HepG2 (cell line): ENCODE data around the gene TRIM2. TPM values are rescaled to one million over a fixed set of nuclear protein-coding genes. Genes with fewer than 3 reads are reported as not detected.
A peak's percentile ranks its signal among the peaks of the same experiment; 100 is the strongest.

ENCODE experiments used
- ATAC-seq: fragments of 200-7000 bp; cut with Tn5 transposase; 3 replicates; pipeline ENCODE4 v1.9.1; 2020; ENCODE audit warnings: mild to moderate bottlenecking, moderate library complexity
- BruUV-seq: library from RNA; stranded (reverse); fragments of 400-500 nt; replicated peaks from 2 replicates; lab custom pipeline; 2021; lab: Mats Ljungman, UMichigan
- CTCF ChIA-PET: fragments of 300-600 bp; formaldehyde crosslinking; extraction: SDS; loops from one replicate; lab custom pipeline; 2021; ENCODE audit warnings: low total read pairs, inconsistent platforms, low intra/inter-chr PET ratio; lab: Yijun Ruan, JAX
- POLR2A ChIA-PET: fragments of 350-600 bp; sonication (Branson Sonifier 250); formaldehyde crosslinking; loops from one replicate; lab custom pipeline; 2020; ENCODE audit warnings: antibody characterized with exemption, inconsistent platforms; lab: Yijun Ruan, JAX
- DNase-seq: peaks from one replicate; pipeline ENCODE4 v3.0.0-alpha.2; 2015; ENCODE audit warnings: low spot score
- FAIRE-seq: peaks from 3 replicates; lab custom pipeline; 2011; peaks lifted over from hg19 to GRCh38; lab: Jason Lieb, UNC
- H2AFZ ChIP-seq: one replicate; pipeline ENCODE4 v1.6.1; 2011; ENCODE audit warnings: low read length, inconsistent platforms
- H3K27ac ChIP-seq: fragments of 300-600 bp; 3 replicates; pipeline ENCODE4 v1.8.0; 2011; ENCODE audit warnings: mixed run types, mild to moderate bottlenecking, mixed read lengths, low read length, inconsistent platforms; ENCODE audit not compliant: insufficient read depth; ENCODE audit errors: extremely low read length
- H3K27me3 ChIP-seq, 2 experiments: fragments of 200-600 bp in 1 of 2; 2 replicates in 1 of 2; 3 replicates in 1 of 2; pipeline versions ENCODE4 v1.6.0 to v1.8.0; 2011; ENCODE audit warnings: low read length in 2 of 2, mild to moderate bottlenecking in 2 of 2, moderate library complexity in 2 of 2, inconsistent platforms in 1 of 2; ENCODE audit not compliant: insufficient read depth in 2 of 2, control insufficient read depth in 1 of 2
- H3K36me3 ChIP-seq, 2 experiments: fragments of 200-600 bp in 1 of 2; replicated peaks in 1 of 2; 2 replicates in 1 of 2; 3 replicates in 1 of 2; pipeline versions ENCODE4 v1.5.1 to v1.8.0; 2011; ENCODE audit warnings: low read length in 2 of 2, inconsistent platforms in 1 of 2; ENCODE audit not compliant: insufficient read depth in 2 of 2, control insufficient read depth in 1 of 2
- H3K4me1 ChIP-seq: 2 replicates; pipeline ENCODE4 v1.5.1; 2012; ENCODE audit warnings: low read length, inconsistent platforms; ENCODE audit not compliant: insufficient read depth
- H3K4me2 ChIP-seq: 2 replicates; pipeline ENCODE4 v1.6.0; 2011; ENCODE audit warnings: low read depth, low read length, inconsistent platforms
- H3K4me3 ChIP-seq, 3 experiments: fragments of 200-600 bp in 1 of 3; sonication (generic), shearing (Covaris generic) in 1 of 3; replicated peaks in 1 of 3; 2 replicates each; pipeline ENCODE4 v1.5.1; 2011 to 2016; ENCODE audit warnings: low read length in 3 of 3, inconsistent platforms in 2 of 3, low read depth in 2 of 3, mild to moderate bottlenecking in 2 of 3, control low read depth in 1 of 3, mixed read lengths in 1 of 3; ENCODE audit not compliant: insufficient read depth in 1 of 3
- H3K79me2 ChIP-seq: one replicate; pipeline ENCODE4 v1.6.1; 2011; ENCODE audit warnings: low read length, inconsistent platforms; ENCODE audit not compliant: insufficient read depth
- H3K9ac ChIP-seq: 2 replicates; pipeline ENCODE4 v1.6.0; 2011; ENCODE audit warnings: mild to moderate bottlenecking, low read depth, low read length, inconsistent platforms; ENCODE audit not compliant: insufficient read depth
- H3K9me3 ChIP-seq: 2 replicates; pipeline ENCODE4 v1.5.1; 2012; ENCODE audit warnings: mild to moderate bottlenecking, low read length
- H4K20me1 ChIP-seq: 2 replicates; pipeline ENCODE4 v1.6.0; 2011; ENCODE audit warnings: inconsistent platforms, mild to moderate bottlenecking, low read length, moderate library complexity; ENCODE audit not compliant: insufficient read depth
- FOXO4 ChIP-seq: sonication (generic); formaldehyde crosslinking; conservative IDR thresholded peaks from 2 replicates; pipeline ENCODE4 v1.8.1; 2023; ENCODE audit warnings: missing genetic modification reagents
- PBX3 ChIP-seq: sonication (generic); formaldehyde crosslinking; IDR thresholded peaks from 2 replicates; pipeline ENCODE4 v1.8.1; 2023; ENCODE audit warnings: missing genetic modification reagents, inconsistent platforms, borderline replicate concordance
- POLR2A ChIP-seq, 2 experiments: IDR thresholded peaks; 2 replicates each; pipeline ENCODE4 v1.6.1; 2011; ENCODE audit warnings: low read depth in 2 of 2, low read length in 2 of 2, mild to moderate bottlenecking in 1 of 2, moderate library complexity in 1 of 2; ENCODE audit not compliant: insufficient read depth in 1 of 2
- SALL1 ChIP-seq: sonication (generic); formaldehyde crosslinking; IDR thresholded peaks from 2 replicates; pipeline ENCODE4 v1.8.0; 2022; ENCODE audit warnings: mild to moderate bottlenecking, missing genetic modification reagents
- SIX1 ChIP-seq: sonication (generic); formaldehyde crosslinking; IDR thresholded peaks from 2 replicates; pipeline ENCODE4 v1.4.0; 2020; ENCODE audit warnings: missing genetic modification reagents, borderline replicate concordance
- ZNF281 ChIP-seq: sonication (generic); formaldehyde crosslinking; IDR thresholded peaks from 2 replicates; pipeline ENCODE4 v1.4.0; 2020; ENCODE audit warnings: missing genetic modification reagents, borderline replicate concordance
- ZNF740 ChIP-seq: sonication (generic); formaldehyde crosslinking; IDR thresholded peaks from 2 replicates; pipeline ENCODE4 v1.4.0; 2020; ENCODE audit warnings: missing genetic modification reagents
- ZNF816 ChIP-seq: sonication (generic); formaldehyde crosslinking; IDR thresholded peaks from 2 replicates; pipeline ENCODE4 v1.8.0; 2022; ENCODE audit warnings: missing genetic modification reagents, mild to moderate bottlenecking, borderline replicate concordance
- WGBS: methylation state at CpG from one replicate; pipeline ENCODE4 v1.1.6; 2017; ENCODE audit warnings: low lambda C conversion rate; 5-methylcytosine and 5-hydroxymethylcytosine counted together
- in situ Hi-C: cut with HindIII; loops from 2 replicates; pipeline ENCODE4 v1.10.0; 2017; ENCODE audit warnings: low pct_unique_long_range_greater_than_20kb; ENCODE audit not compliant: extremely low pct_ligation_motif_present
- intact Hi-C: fragments of 100-400 bp; cut with micrococcal nuclease; formaldehyde crosslinking; loops from one replicate; pipeline ENCODE4 v1.10.0; 2022; ENCODE audit not compliant: unreplicated experiment
- polyA plus RNA-seq, 8 experiments: library from polyadenylated mRNA; depleted of rRNA in 3 of 8; stranded (reverse) in 7 of 8; unstranded in 1 of 8; fragments of >200 nt; fragmentation: Illumina TruSeq in 4 of 8; extraction: Trizol in 4 of 8; gene quantifications; 2 replicates each; pipeline versions ENCODE4 v1.2.1 to v1.2.3, GENCODE V29; 2011 to 2016; ENCODE audit warnings: low read depth in 4 of 8, missing spikeins in 1 of 8, mixed read lengths in 1 of 8; ENCODE audit not compliant: insufficient read depth in 1 of 8
- total RNA-seq, 5 experiments: library from RNA; depleted of rRNA; stranded (reverse); fragments of >200 nt; fragmentation: Illumina TruSeq; extraction: Trizol; gene quantifications; 2 replicates each; pipeline ENCODE4 v1.2.3, GENCODE V29; 2016; ENCODE audit warnings: low read depth in 1 of 5

TRIM2 gene
- total and polyA plus RNA-seq, 2 of the 13 experiments (the other 11 are each of a cell fraction or from before 2014, with no cell fraction given), result 2.1 to 4.2 TPM

GRCh38 chr4:153345012-153345981, 141.1 kb downstream of the TRIM2 start:
- no peaks in the 10 kb centered on the region; a peak in 1 of 5 replicates for H3K27me3 ChIP-seq
- H3K4me3 ChIP-seq, result peak overlapping the region; percentile 79 to 83 (median 81)
- no peaks in the 10 kb centered on the region for H3K36me3 ChIP-seq
- under 1% methylated on average over 29 of the region's 44 CpGs for WGBS
- H3K27ac ChIP-seq, result peak overlapping the region; percentile 72
- H3K4me1 ChIP-seq, result peaks cover 47% of the 10 kb centered on the region
- in situ Hi-C loops (loop anchor here (5.0 kb wide), 1 partner anchor 232 kb away; no protein-coding TSS in a partner anchor), intact Hi-C loops (loop anchor here (2.0 kb wide), 1 partner anchor 122 kb away; the partner anchor contains the start of gene TMEM131L)
- no peaks in the 10 kb centered on the region for H3K9me3 ChIP-seq
- peaks cover 38% of the 10 kb centered on the region for H3K79me2 ChIP-seq
- BruUV-seq, result TSS peak; percentile 73
- DNase-seq (peak; percentile 64), FAIRE-seq (no peak), ATAC-seq (peak; percentile 74)
- POLR2A ChIA-PET, result no interaction called here
- peak overlapping the region; percentile 96 for H2AFZ ChIP-seq
- peak overlapping the region; percentile 82 for H3K4me2 ChIP-seq
- peak overlapping the region; percentile 76 for H3K9ac ChIP-seq
- CTCF ChIA-PET, result interaction anchor here (1.2 to 2.4 kb wide), 3 partner anchors 230 to 305 kb away, joined by 3 to 31 read pairs (median 7); no protein-coding TSS in a partner anchor
- H4K20me1 ChIP-seq, result no peaks in the 10 kb centered on the region
- peak; percentile 58; the same call in 1 of the 2 replicates for TF ChIP-seq FOXO4 (CRISPR knock-in tag)
- TF ChIP-seq POLR2A (IDR thresholded peaks at IDR 0.05; ENCODE audit: insufficient read depth in 1 of 2, low read depth in 2 of 2, low read length in 2 of 2), result peak in 1 of 2 experiments; percentile 44; a peak in 2 of 4 replicates
- TF ChIP-seq SALL1 (CRISPR knock-in tag), result no peak
- no peak for TF ChIP-seq PBX3 (CRISPR knock-in tag)
- TF ChIP-seq ZNF740, result 0 out of 2 replicates have a peak, but pooled peaks have one; percentile 41
- TF ChIP-seq ZNF816, result peak; percentile 15; the same call in 1 of the 2 replicates
- TF ChIP-seq SIX1 (CRISPR knock-in tag), result no peak
- TF ChIP-seq ZNF281, result no peak
